H7 (cell line): ENCODE results near the gene FAM13A. TPM values are rescaled to one million over a fixed set of nuclear protein-coding genes. Genes with fewer than 3 reads are reported as not detected.

Experiments used
- DNase-seq: peaks from one replicate; pipeline ENCODE4 v3.0.0; 2012
- H3K27me3 ChIP-seq: 2 replicates; pipeline ENCODE4 v1.6.0; 2011; ENCODE audit warnings: mild to moderate bottlenecking, low read length; ENCODE audit not compliant: control insufficient read depth, insufficient read depth
- H3K36me3 ChIP-seq: replicated peaks from 2 replicates; pipeline ENCODE4 v1.5.1; 2011; ENCODE audit warnings: low read length; ENCODE audit not compliant: control insufficient read depth, insufficient read depth
- H3K4me3 ChIP-seq: 2 replicates; pipeline ENCODE4 v1.5.1; 2011; ENCODE audit warnings: low read depth, mild to moderate bottlenecking, control low read depth, low read length, moderate library complexity; ENCODE audit not compliant: insufficient read depth
- total RNA-seq: library from RNA; depleted of rRNA; stranded (reverse); fragments of >200 nt; shearing (Covaris generic); gene quantifications from 2 replicates; pipeline ENCODE4 v1.2.3, GENCODE V29; 2014

FAM13A gene
- total RNA-seq, 1 experiment from 2014 or later: 7.1 TPM

- no peaks in the 10 kb centered on the region for H3K36me3 ChIP-seq
- H3K4me3 ChIP-seq: no peak overlapping the region
- DNase-seq: no peak
- no peaks in the 10 kb centered on the region for H3K27me3 ChIP-seq
These were observed 246.7 kb downstream of the FAM13A start for GRCh38 chr4:88810325-88810724.

- H3K4me3 ChIP-seq: no peak overlapping the region
- H3K27me3 ChIP-seq: no peaks in the 10 kb centered on the region
- no peak for DNase-seq
- no peaks in the 10 kb centered on the region for H3K36me3 ChIP-seq
These were observed 247.3 kb downstream of the FAM13A start for GRCh38 chr4:88809576-88810219.

GRCh38 chr4:88809101-88809500 is 247.9 kb downstream of the FAM13A start:
- Histone ChIP-seq H3K4me3 (no peak overlapping the region), H3K27me3 (no peaks in the 10 kb centered on the region), H3K36me3 (no peaks in the 10 kb centered on the region)
- DNase-seq: no peak

GRCh38 chr4:88807499-88807898 is 249.5 kb downstream of the FAM13A start:
- H3K4me3 ChIP-seq: no peak overlapping the region
- no peak for DNase-seq
- no peaks in the 10 kb centered on the region for H3K36me3 ChIP-seq
- no peaks in the 10 kb centered on the region for H3K27me3 ChIP-seq

GRCh38 chr4:88804234-88804633 is 252.8 kb downstream of the FAM13A start:
- DNase-seq: no peak
- Histone ChIP-seq H3K27me3 (no peaks in the 10 kb centered on the region), H3K36me3 (no peaks in the 10 kb centered on the region), H3K4me3 (no peak overlapping the region)

- Histone ChIP-seq H3K4me3 (no peak overlapping the region), H3K27me3 (no peaks in the 10 kb centered on the region), H3K36me3 (no peaks in the 10 kb centered on the region)
- DNase-seq: no peak
These were observed 253.3 kb downstream of the FAM13A start for GRCh38 chr4:88803600-88804096.

GRCh38 chr4:88802585-88803286 is 254.2 kb downstream of the FAM13A start:
- Histone ChIP-seq H3K36me3 (no peaks in the 10 kb centered on the region), H3K27me3 (no peaks in the 10 kb centered on the region), H3K4me3 (no peak overlapping the region)
- no peak for DNase-seq

- H3K27me3 ChIP-seq: no peaks in the 10 kb centered on the region
- no peaks in the 10 kb centered on the region for H3K36me3 ChIP-seq
- no peak for DNase-seq
- no peak overlapping the region for H3K4me3 ChIP-seq
These were observed 254.8 kb downstream of the FAM13A start for GRCh38 chr4:88802138-88802537.

- Histone ChIP-seq H3K27me3 (no peaks in the 10 kb centered on the region; the same call in 1 of the 2 replicates), H3K36me3 (no peaks in the 10 kb centered on the region), H3K4me3 (no peak overlapping the region)
- DNase-seq: no peak
These were observed 257.1 kb downstream of the FAM13A start for GRCh38 chr4:88799900-88800299.

GRCh38 chr4:88797725-88798124 is 259.3 kb downstream of the FAM13A start:
- no peaks in the 10 kb centered on the region for H3K36me3 ChIP-seq
- no peaks in the 10 kb centered on the region; the same call in 1 of the 2 replicates for H3K27me3 ChIP-seq
- no peak overlapping the region for H3K4me3 ChIP-seq
- DNase-seq: no peak

GRCh38 chr4:88796545-88796944 is 260.4 kb downstream of the FAM13A start:
- no peaks in the 10 kb centered on the region; the same call in 1 of the 2 replicates for H3K27me3 ChIP-seq
- DNase-seq: no peak
- no peak overlapping the region for H3K4me3 ChIP-seq
- no peaks in the 10 kb centered on the region for H3K36me3 ChIP-seq

GRCh38 chr4:88794952-88795351 is 262.0 kb downstream of the FAM13A start:
- Histone ChIP-seq H3K27me3 (no peaks in the 10 kb centered on the region; the same call in 1 of the 2 replicates), H3K4me3 (no peak overlapping the region), H3K36me3 (no peaks in the 10 kb centered on the region)
- no peak for DNase-seq

GRCh38 chr4:88794087-88794690 is 262.8 kb downstream of the FAM13A start:
- H3K27me3 ChIP-seq: no peaks in the 10 kb centered on the region; the same call in 1 of the 2 replicates
- DNase-seq: no peak
- no peaks in the 10 kb centered on the region for H3K36me3 ChIP-seq
- H3K4me3 ChIP-seq: no peak overlapping the region

GRCh38 chr4:88793475-88793874 is 263.5 kb downstream of the FAM13A start:
- H3K36me3 ChIP-seq: no peaks in the 10 kb centered on the region
- DNase-seq: no peak
- no peak overlapping the region for H3K4me3 ChIP-seq
- no peaks in the 10 kb centered on the region; the same call in 1 of the 2 replicates for H3K27me3 ChIP-seq

GRCh38 chr4:88792821-88793220 is 264.2 kb downstream of the FAM13A start:
- no peaks in the 10 kb centered on the region for H3K36me3 ChIP-seq
- H3K4me3 ChIP-seq: no peak overlapping the region
- peak; percentile 1 for DNase-seq

More at GRCh38 chr4:88792821-88793220, 264.2 kb downstream of the FAM13A start:
- no peaks in the 10 kb centered on the region; the same call in 1 of the 2 replicates for H3K27me3 ChIP-seq
